Thoracic aorta (tissue), 2 donors: ENCODE measurements around the gene ALKBH3. TPM values are rescaled to one million over a fixed set of nuclear protein-coding genes. Genes with fewer than 3 reads are reported as not detected.

ENCODE experiments used
- ATAC-seq: fragments of 150-250 bp; one replicate; pipeline ENCODE4 v1.8.0; 2017; ENCODE audit warnings: low read depth; ENCODE audit not compliant: insufficient number of reproducible peaks, low FRiP score
- DNase-seq: peaks from one replicate; pipeline ENCODE4 v3.0.0-alpha.2; 2020; ENCODE audit warnings: low spot score
- H3K27ac ChIP-seq, 2 donors: fragments of 200-600 bp; sonication (generic); 1 replicate in 1 of 2; 2 replicates in 1 of 2; pipeline ENCODE4 v1.5.1; 2016; ENCODE audit warnings: mild to moderate bottlenecking in 2 of 2, moderate library complexity in 2 of 2
- H3K27me3 ChIP-seq: fragments of 200-600 bp; sonication (generic); replicated peaks from 2 replicates; pipeline ENCODE4 v1.6.0; 2016; ENCODE audit warnings: mild to moderate bottlenecking; ENCODE audit not compliant: insufficient read depth
- H3K36me3 ChIP-seq: fragments of 200-600 bp; sonication (generic); one replicate; pipeline ENCODE4 v1.5.1; 2016
- H3K4me1 ChIP-seq, 2 donors: fragments of 200-600 bp; sonication (generic); 1 replicate in 1 of 2; 2 replicates in 1 of 2; pipeline versions ENCODE4 v1.5.1 to v1.6.0; 2016; ENCODE audit warnings: low read depth in 2 of 2, mild to moderate bottlenecking in 1 of 2; ENCODE audit not compliant: control insufficient read depth in 1 of 2
- H3K4me3 ChIP-seq: fragments of 200-600 bp; sonication (generic); 2 replicates; pipeline ENCODE4 v1.5.1; 2016; ENCODE audit warnings: mild to moderate bottlenecking
- H3K9me3 ChIP-seq: fragments of 200-600 bp; sonication (generic); 2 replicates; pipeline ENCODE4 v1.5.1; 2016
- CTCF ChIP-seq: fragments of 200-600 bp; sonication (generic); IDR thresholded peaks from one replicate; pipeline ENCODE4 v1.5.1; 2019; ENCODE audit warnings: antibody characterized with exemption
- total RNA-seq, 2 donors: library from RNA; depleted of rRNA; stranded (reverse); fragments of >200 nt; gene quantifications; one replicate each; pipeline versions ENCODE4 v1.1.0 to v1.2.3, GENCODE V29; 2016

The ALKBH3 gene
- total RNA-seq, 2 donors from 2014 or later, result 28.1 to 65.5 TPM

- Histone ChIP-seq H3K27me3 (no peaks in the 10 kb centered on the region), H3K4me3 (peak overlapping the region; percentile 48), H3K36me3 (no peaks in the 10 kb centered on the region), H3K4me1 (peaks cover 12 to 19% of the 10 kb centered on the region in 2 donors), H3K27ac (peak overlapping the region; percentile 56 to 74), H3K9me3 (no peaks in the 10 kb centered on the region)
- DNase-seq (no peak), ATAC-seq (peak; percentile 18)
- TF ChIP-seq CTCF, result no peak
Observed at GRCh38 chr11:43962383-43963278, 82.0 kb downstream of the ALKBH3 start.

GRCh38 chr11:43963279-43963620 is 82.6 kb downstream of the ALKBH3 start:
- no peak for TF ChIP-seq CTCF
- H3K4me3 ChIP-seq, result peak overlapping the region; percentile 48
- H3K4me1 ChIP-seq, result peaks cover 12 to 19% of the 10 kb centered on the region in 2 donors
- DNase-seq, result no peak
- ATAC-seq, result no peak
- H3K9me3 ChIP-seq, result no peaks in the 10 kb centered on the region
- H3K27ac ChIP-seq, result peak overlapping the region in 1 of 2 donors; percentile 74
- no peaks in the 10 kb centered on the region for H3K36me3 ChIP-seq
- H3K27me3 ChIP-seq, result no peaks in the 10 kb centered on the region

GRCh38 chr11:43967661-43968060 is 87.0 kb downstream of the ALKBH3 start:
- H3K4me1 ChIP-seq, result peaks cover 12 to 25% of the 10 kb centered on the region in 2 donors
- TF ChIP-seq CTCF, result no peak
- H3K36me3 ChIP-seq, result no peaks in the 10 kb centered on the region
- ATAC-seq (no peak), DNase-seq (no peak)
- no peak overlapping the region for H3K4me3 ChIP-seq
- H3K9me3 ChIP-seq, result no peaks in the 10 kb centered on the region
- no peaks in the 10 kb centered on the region for H3K27me3 ChIP-seq
- no peak overlapping the region for H3K27ac ChIP-seq

GRCh38 chr11:43968719-43969118 is 88.1 kb downstream of the ALKBH3 start:
- Histone ChIP-seq H3K4me3 (no peak overlapping the region), H3K9me3 (no peaks in the 10 kb centered on the region), H3K27ac (no peak overlapping the region), H3K27me3 (no peaks in the 10 kb centered on the region), H3K36me3 (no peaks in the 10 kb centered on the region), H3K4me1 (peaks cover 8 to 15% of the 10 kb centered on the region in 2 donors)
- TF ChIP-seq CTCF, result no peak
- ATAC-seq (no peak), DNase-seq (no peak)

- DNase-seq (no peak), ATAC-seq (no peak)
- Histone ChIP-seq H3K4me1 (peaks cover 8 to 15% of the 10 kb centered on the region in 2 donors), H3K27ac (no peak overlapping the region), H3K27me3 (no peaks in the 10 kb centered on the region), H3K9me3 (peaks cover under 1% of the 10 kb centered on the region), H3K4me3 (no peak overlapping the region), H3K36me3 (no peaks in the 10 kb centered on the region)
- TF ChIP-seq CTCF, result no peak
Observed at GRCh38 chr11:43969543-43969942, 88.9 kb downstream of the ALKBH3 start.

Other genes starting within 250 kb of the ALKBH3 start
- gene HSD17B12, start 200.1 kb upstream of the ALKBH3 start, total RNA-seq, result 10 to 100 TPM; 91.7 to 97.4 TPM
- 1,000 to 10,000 TPM; 1,114 to 1,404 TPM for gene C11orf96, start 61.8 kb downstream of the ALKBH3 start, total RNA-seq
- not detected for gene ACCSL, start 167.2 kb downstream of the ALKBH3 start, total RNA-seq
- 10 to 100 TPM; 32.3 to 32.6 TPM for gene ACCS, start 185.4 kb downstream of the ALKBH3 start, total RNA-seq
- 100 to 1,000 TPM in 1 of 2 donors, 10 to 100 TPM in 1; 64.4 to 102 TPM for gene EXT2, start 214.8 kb downstream of the ALKBH3 start, total RNA-seq